Suprapubic skin (tissue), 3 donors: ENCODE measurements around the gene SCYL3.

Experiments used
- EP300 ChIP-seq: sonication (generic); formaldehyde crosslinking; IDR thresholded peaks from one replicate; pipeline ENCODE4 v1.6.1; 2017; ENCODE audit warnings: antibody characterized with exemption
- POLR2A ChIP-seq, 2 donors: fragments of 450-650 bp; IDR thresholded peaks; one replicate each; pipeline ENCODE4 v1.6.1; 2017; ENCODE audit warnings: antibody characterized with exemption in 2 of 2, mild to moderate bottlenecking in 2 of 2, moderate library complexity in 2 of 2
- TF ChIP-seq, protein P1 (sequence below), 2 donors: fragments of 200-600 bp in 1 of 2; fragments of 450-650 bp in 1 of 2; sonication (generic) in 1 of 2; IDR thresholded peaks; one replicate each; pipeline ENCODE4 v1.5.1; 2016 to 2019; ENCODE audit warnings: antibody characterized with exemption in 2 of 2, mild to moderate bottlenecking in 1 of 2, moderate library complexity in 1 of 2

DNA sequence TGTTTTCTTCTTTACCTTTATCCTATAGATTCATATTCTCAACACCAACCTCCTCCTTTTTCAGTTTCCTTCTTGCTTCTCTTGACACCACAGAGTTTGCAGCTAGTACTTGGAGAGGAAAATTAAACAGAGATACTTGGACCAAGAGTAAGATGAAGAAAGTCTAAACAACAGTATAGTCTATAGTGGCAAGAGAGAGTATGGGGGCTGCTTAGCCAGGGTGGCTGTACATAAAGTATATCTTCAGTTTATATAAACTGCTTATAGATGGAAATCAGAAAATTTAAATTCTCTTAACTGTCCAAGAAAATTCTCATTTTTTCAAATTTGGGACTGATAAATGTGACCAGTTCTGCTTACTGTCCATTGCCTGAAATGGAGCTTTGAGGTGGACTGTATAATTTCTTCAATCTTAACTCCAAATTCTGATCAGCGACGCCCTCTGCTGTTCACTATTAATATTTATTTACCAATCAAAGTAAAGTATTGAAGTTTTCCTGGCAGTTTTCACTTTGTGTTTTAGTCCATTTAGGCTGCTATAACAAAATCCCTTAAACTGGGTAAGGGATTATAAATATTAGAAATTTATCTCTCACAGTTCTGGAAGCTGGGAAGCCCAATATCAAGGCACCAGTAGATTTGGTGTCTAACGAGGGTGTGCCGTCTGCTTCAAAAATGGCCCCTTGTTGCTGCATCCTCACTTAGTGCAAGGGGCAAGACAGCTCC is 84.2 kb downstream of the SCYL3 start:
- TF ChIP-seq, protein P1, sequence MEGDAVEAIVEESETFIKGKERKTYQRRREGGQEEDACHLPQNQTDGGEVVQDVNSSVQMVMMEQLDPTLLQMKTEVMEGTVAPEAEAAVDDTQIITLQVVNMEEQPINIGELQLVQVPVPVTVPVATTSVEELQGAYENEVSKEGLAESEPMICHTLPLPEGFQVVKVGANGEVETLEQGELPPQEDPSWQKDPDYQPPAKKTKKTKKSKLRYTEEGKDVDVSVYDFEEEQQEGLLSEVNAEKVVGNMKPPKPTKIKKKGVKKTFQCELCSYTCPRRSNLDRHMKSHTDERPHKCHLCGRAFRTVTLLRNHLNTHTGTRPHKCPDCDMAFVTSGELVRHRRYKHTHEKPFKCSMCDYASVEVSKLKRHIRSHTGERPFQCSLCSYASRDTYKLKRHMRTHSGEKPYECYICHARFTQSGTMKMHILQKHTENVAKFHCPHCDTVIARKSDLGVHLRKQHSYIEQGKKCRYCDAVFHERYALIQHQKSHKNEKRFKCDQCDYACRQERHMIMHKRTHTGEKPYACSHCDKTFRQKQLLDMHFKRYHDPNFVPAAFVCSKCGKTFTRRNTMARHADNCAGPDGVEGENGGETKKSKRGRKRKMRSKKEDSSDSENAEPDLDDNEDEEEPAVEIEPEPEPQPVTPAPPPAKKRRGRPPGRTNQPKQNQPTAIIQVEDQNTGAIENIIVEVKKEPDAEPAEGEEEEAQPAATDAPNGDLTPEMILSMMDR (IDR thresholded peaks at IDR 0.05): peak; percentile 33 to 41
- TF ChIP-seq POLR2A (IDR thresholded peaks at IDR 0.05): no peak
- no peak for TF ChIP-seq EP300
